ENCODE data around the gene TAF10.

- TF ChIP-seq CTCF (IDR thresholded peaks at IDR 0.05) (no peak), NRF1 (IDR thresholded peaks at IDR 0.05; ENCODE audit: low read depth, low read length) (no peak), MXI1 (IDR thresholded peaks at IDR 0.05; ENCODE audit: low read depth, low read length) (no peak), EZH2phosphoT487 (IDR thresholded peaks at IDR 0.05; ENCODE audit: borderline replicate concordance, low read depth) (no peak), SMC3 (IDR thresholded peaks at IDR 0.05; ENCODE audit: low read depth, low read length) (no peak), SIN3A (IDR thresholded peaks at IDR 0.05; ENCODE audit: borderline replicate concordance, low read depth, low read length) (no peak), REST (IDR thresholded peaks at IDR 0.05; ENCODE audit: low read depth, low read length) (no peak)
These were observed 17.8 kb downstream of the TAF10 start for GRCh38 chr11:6594142-6594768.

Data from SK-N-SH (cell line).